HG03439 (cell line): ENCODE results near the gene FOSL1.

Experiments
- ATAC-seq: cut with Tn5 transposase; IDR thresholded peaks from one replicate; pipeline ENCODE4 v1.9.1; 2021; ENCODE audit warnings: mild to moderate bottlenecking, moderate library complexity; ENCODE audit not compliant: unreplicated experiment

Gene FOSL1

GRCh38 chr11:65920372-65920802 lies 20.2 kb upstream of the FOSL1 start:
- no peak for ATAC-seq

GRCh38 chr11:65919573-65920371 lies 19.6 kb upstream of the FOSL1 start:
- ATAC-seq = peak; percentile 46

GRCh38 chr11:65919141-65919572 lies 19.0 kb upstream of the FOSL1 start, which contains the start of gene DRAP1:
DRAP1 (plus strand) TSS chr11:65919426; CDS start chr11:65919502, 76 bp downstream.
- peak; percentile 84 for ATAC-seq

GRCh38 chr11:65918211-65919140 lies 18.3 kb upstream of the FOSL1 start, which contains the start of gene C11orf68:
C11orf68 (minus strand) TSS chr11:65919062; CDS start chr11:65919031, 31 bp downstream.
- ATAC-seq = peak; percentile 55

- no peak for ATAC-seq
Observed at GRCh38 chr11:65917434-65918210, 17.4 kb upstream of the FOSL1 start.

GRCh38 chr11:65917077-65917433 lies 16.9 kb upstream of the FOSL1 start:
- no peak for ATAC-seq

- ATAC-seq = no peak
Observed at GRCh38 chr11:65916391-65916790, 16.2 kb upstream of the FOSL1 start.

- no peak for ATAC-seq
Observed at GRCh38 chr11:65915821-65916251, 15.6 kb upstream of the FOSL1 start.

- ATAC-seq = no peak
Observed at GRCh38 chr11:65915101-65915820, 15.1 kb upstream of the FOSL1 start.

GRCh38 chr11:65912845-65913244 lies 12.7 kb upstream of the FOSL1 start:
- no peak for ATAC-seq

GRCh38 chr11:65911682-65912568 lies 11.7 kb upstream of the FOSL1 start:
- no peak for ATAC-seq

- ATAC-seq = no peak
Observed at GRCh38 chr11:65907878-65908277, 7.7 kb upstream of the FOSL1 start.

GRCh38 chr11:65906602-65907001 lies 6.4 kb upstream of the FOSL1 start:
- no peak for ATAC-seq

GRCh38 chr11:65903715-65904114 lies 3.5 kb upstream of the FOSL1 start:
- ATAC-seq = no peak

- ATAC-seq = no peak
Observed at GRCh38 chr11:65903068-65903481, 2.9 kb upstream of the FOSL1 start.

GRCh38 chr11:65900899-65901180 lies 652 bp upstream of the FOSL1 start:
- ATAC-seq = no peak

GRCh38 chr11:65899356-65900124 lies 648 bp downstream of the FOSL1 start:
- ATAC-seq = no peak

GRCh38 chr11:65898656-65899355 lies 1.4 kb downstream of the FOSL1 start:
- no peak for ATAC-seq
